ENCODE measurements around the gene OARD1.

DNA sequence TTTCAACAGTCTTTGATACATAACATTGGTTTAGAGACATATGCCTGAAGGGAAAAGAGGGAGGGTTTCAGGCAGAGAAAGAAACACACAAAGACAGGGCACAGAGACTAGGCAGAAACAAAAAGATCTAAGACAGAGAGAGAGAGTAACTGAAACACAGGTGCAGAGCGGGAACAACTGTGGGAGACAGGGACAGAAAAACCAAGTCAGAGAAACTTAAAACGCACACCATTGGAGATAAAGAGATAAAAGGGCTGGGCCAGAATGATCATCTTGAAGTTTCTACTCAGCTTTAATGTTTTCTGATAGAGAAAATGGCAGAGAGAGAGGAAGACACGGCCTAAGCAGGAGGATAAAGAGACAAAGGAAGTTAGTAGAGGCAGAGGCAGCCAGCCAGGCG lies 44.9 kb downstream of the OARD1 start:
- TF ChIP-seq JUND (IDR thresholded peaks at IDR 0.05): no peak
- TF ChIP-seq GABPA (IDR thresholded peaks at IDR 0.05; ENCODE audit: low read depth): no peak
- TF ChIP-seq, protein P1, sequence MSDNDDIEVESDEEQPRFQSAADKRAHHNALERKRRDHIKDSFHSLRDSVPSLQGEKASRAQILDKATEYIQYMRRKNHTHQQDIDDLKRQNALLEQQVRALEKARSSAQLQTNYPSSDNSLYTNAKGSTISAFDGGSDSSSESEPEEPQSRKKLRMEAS (IDR thresholded peaks at IDR 0.05; ENCODE audit: low read depth): no peak
